Measurements from ENCODE around the gene SPOCK1.

- TF ChIP-seq CTCF (IDR thresholded peaks at IDR 0.05 in 8 of 11, conservative IDR thresholded peaks at IDR 0.05 in 3 of 11) (no peak), POLR2A (IDR thresholded peaks at IDR 0.05) (no peak)
Observed at GRCh38 chr5:137263371-137264005, 235.6 kb downstream of the SPOCK1 start.
